ENCODE measurements around the gene ITPR2.

Gene ITPR2

GRCh38 chr12:26428420-26428819, 404.6 kb downstream of the ITPR2 start:
- no peaks in the 10 kb centered on the region for H3K27me3 Mint-ChIP-seq
- no peaks in the 10 kb centered on the region for H3K4me1 Mint-ChIP-seq (ENCODE audit: low read depth)
- H3K36me3 Mint-ChIP-seq (ENCODE audit: low read depth): peaks cover 33% of the 10 kb centered on the region
- DNase-seq: no peak
- no peak overlapping the region for H3K4me3 Mint-ChIP-seq
- no peaks in the 10 kb centered on the region for H3K9me3 Mint-ChIP-seq
- H3K27ac Mint-ChIP-seq: no peak overlapping the region

GRCh38 chr12:26426652-26427051, 406.3 kb downstream of the ITPR2 start:
- Mint-ChIP-seq H3K36me3 (ENCODE audit: low read depth) (peaks cover 28% of the 10 kb centered on the region), H3K9me3 (no peaks in the 10 kb centered on the region), H3K4me1 (ENCODE audit: low read depth) (no peaks in the 10 kb centered on the region), H3K4me3 (no peak overlapping the region), H3K27me3 (no peaks in the 10 kb centered on the region), H3K27ac (no peak overlapping the region)
- no peak for DNase-seq

- Mint-ChIP-seq H3K36me3 (ENCODE audit: low read depth) (peaks cover 34% of the 10 kb centered on the region), H3K4me1 (ENCODE audit: low read depth) (no peaks in the 10 kb centered on the region), H3K9me3 (no peaks in the 10 kb centered on the region), H3K27ac (no peak overlapping the region), H3K27me3 (no peaks in the 10 kb centered on the region), H3K4me3 (no peak overlapping the region)
- DNase-seq: no peak
These were observed 407.3 kb downstream of the ITPR2 start for GRCh38 chr12:26425587-26426260.

- Mint-ChIP-seq H3K27ac (no peak overlapping the region), H3K27me3 (no peaks in the 10 kb centered on the region), H3K9me3 (peaks cover 2% of the 10 kb centered on the region), H3K36me3 (ENCODE audit: low read depth) (peaks cover 44% of the 10 kb centered on the region), H3K4me3 (no peak overlapping the region), H3K4me1 (ENCODE audit: low read depth) (no peaks in the 10 kb centered on the region)
- no peak for DNase-seq
These were observed 410.1 kb downstream of the ITPR2 start for GRCh38 chr12:26422839-26423398.

- Mint-ChIP-seq H3K9me3 (peaks cover 2% of the 10 kb centered on the region), H3K4me3 (no peak overlapping the region), H3K27me3 (no peaks in the 10 kb centered on the region), H3K27ac (no peak overlapping the region), H3K4me1 (ENCODE audit: low read depth) (no peaks in the 10 kb centered on the region), H3K36me3 (ENCODE audit: low read depth) (peaks cover 64% of the 10 kb centered on the region)
- no peak for DNase-seq
These were observed 416.4 kb downstream of the ITPR2 start for GRCh38 chr12:26416550-26416949.

GRCh38 chr12:26410689-26411088, 422.3 kb downstream of the ITPR2 start:
- Mint-ChIP-seq H3K36me3 (ENCODE audit: low read depth) (peaks cover 59% of the 10 kb centered on the region), H3K27ac (no peak overlapping the region), H3K4me3 (no peak overlapping the region), H3K4me1 (ENCODE audit: low read depth) (no peaks in the 10 kb centered on the region), H3K9me3 (no peaks in the 10 kb centered on the region), H3K27me3 (no peaks in the 10 kb centered on the region)
- no peak for DNase-seq

- H3K27me3 Mint-ChIP-seq: no peaks in the 10 kb centered on the region
- H3K36me3 Mint-ChIP-seq (ENCODE audit: low read depth): peaks cover 33% of the 10 kb centered on the region
- no peak overlapping the region for H3K27ac Mint-ChIP-seq
- no peak for DNase-seq
- H3K4me1 Mint-ChIP-seq (ENCODE audit: low read depth): no peaks in the 10 kb centered on the region
- no peaks in the 10 kb centered on the region for H3K9me3 Mint-ChIP-seq
- H3K4me3 Mint-ChIP-seq: no peak overlapping the region
These were observed 426.2 kb downstream of the ITPR2 start for GRCh38 chr12:26406813-26407212.

GRCh38 chr12:26406391-26406790, 426.6 kb downstream of the ITPR2 start:
- Mint-ChIP-seq H3K4me3 (no peak overlapping the region), H3K27ac (no peak overlapping the region), H3K9me3 (no peaks in the 10 kb centered on the region), H3K27me3 (no peaks in the 10 kb centered on the region), H3K36me3 (ENCODE audit: low read depth) (peaks cover 31% of the 10 kb centered on the region), H3K4me1 (ENCODE audit: low read depth) (no peaks in the 10 kb centered on the region)
- DNase-seq: no peak

- no peak for DNase-seq
- no peaks in the 10 kb centered on the region for H3K9me3 Mint-ChIP-seq
- H3K4me3 Mint-ChIP-seq: no peak overlapping the region
- H3K27me3 Mint-ChIP-seq: no peaks in the 10 kb centered on the region
- H3K27ac Mint-ChIP-seq: no peak overlapping the region
- no peaks in the 10 kb centered on the region for H3K4me1 Mint-ChIP-seq (ENCODE audit: low read depth)
- peaks cover 17% of the 10 kb centered on the region for H3K36me3 Mint-ChIP-seq (ENCODE audit: low read depth)
These were observed 429.4 kb downstream of the ITPR2 start for GRCh38 chr12:26403601-26404000.

- Mint-ChIP-seq H3K27ac (no peak overlapping the region), H3K4me3 (no peak overlapping the region), H3K9me3 (no peaks in the 10 kb centered on the region), H3K4me1 (ENCODE audit: low read depth) (no peaks in the 10 kb centered on the region), H3K27me3 (no peaks in the 10 kb centered on the region), H3K36me3 (ENCODE audit: low read depth) (peaks cover 17% of the 10 kb centered on the region)
- no peak for DNase-seq
These were observed 430.3 kb downstream of the ITPR2 start for GRCh38 chr12:26402648-26403047.

- Mint-ChIP-seq H3K4me1 (ENCODE audit: low read depth) (no peaks in the 10 kb centered on the region), H3K27ac (no peak overlapping the region), H3K4me3 (no peak overlapping the region), H3K9me3 (no peaks in the 10 kb centered on the region), H3K27me3 (no peaks in the 10 kb centered on the region), H3K36me3 (ENCODE audit: low read depth) (peaks cover 14% of the 10 kb centered on the region)
- DNase-seq: no peak
These were observed 431.1 kb downstream of the ITPR2 start for GRCh38 chr12:26401874-26402273.

- H3K9me3 Mint-ChIP-seq: no peaks in the 10 kb centered on the region
These were observed 432.4 kb downstream of the ITPR2 start for GRCh38 chr12:26400627-26401026.

GRCh38 chr12:26399381-26399780, 433.6 kb downstream of the ITPR2 start:
- Mint-ChIP-seq H3K27ac (no peak overlapping the region), H3K27me3 (no peaks in the 10 kb centered on the region), H3K9me3 (no peaks in the 10 kb centered on the region), H3K36me3 (ENCODE audit: low read depth) (peaks cover 13% of the 10 kb centered on the region), H3K4me1 (ENCODE audit: low read depth) (no peaks in the 10 kb centered on the region), H3K4me3 (no peak overlapping the region)
- no peak for DNase-seq

More at GRCh38 chr12:26400627-26401026, 432.4 kb downstream of the ITPR2 start:
- Mint-ChIP-seq H3K4me3 (no peak overlapping the region), H3K27me3 (no peaks in the 10 kb centered on the region), H3K4me1 (ENCODE audit: low read depth) (no peaks in the 10 kb centered on the region), H3K36me3 (ENCODE audit: low read depth) (peaks cover 13% of the 10 kb centered on the region), H3K27ac (no peak overlapping the region)
- no peak for DNase-seq

GRCh38 chr12:26396402-26396801, 436.6 kb downstream of the ITPR2 start:
- no peaks in the 10 kb centered on the region for H3K27me3 Mint-ChIP-seq
- no peaks in the 10 kb centered on the region for H3K4me1 Mint-ChIP-seq (ENCODE audit: low read depth)
- H3K27ac Mint-ChIP-seq: no peak overlapping the region
- H3K4me3 Mint-ChIP-seq: no peak overlapping the region
- H3K36me3 Mint-ChIP-seq (ENCODE audit: low read depth): peaks cover 28% of the 10 kb centered on the region
- DNase-seq: no peak
- no peaks in the 10 kb centered on the region for H3K9me3 Mint-ChIP-seq

GRCh38 chr12:26389343-26389742, 443.7 kb downstream of the ITPR2 start:
- DNase-seq: no peak
- Mint-ChIP-seq H3K9me3 (peaks cover under 1% of the 10 kb centered on the region), H3K27me3 (no peaks in the 10 kb centered on the region), H3K4me1 (ENCODE audit: low read depth) (no peaks in the 10 kb centered on the region), H3K36me3 (ENCODE audit: low read depth) (peaks cover 71% of the 10 kb centered on the region), H3K4me3 (no peak overlapping the region), H3K27ac (no peak overlapping the region)
